Vagina (tissue), 2 donors: ENCODE measurements around the gene B3GALNT1.

Experiments
- POLR2A ChIP-seq, 2 donors: fragments of 450-650 bp; IDR thresholded peaks; one replicate each; pipeline ENCODE4 v1.6.1; 2017; ENCODE audit warnings: antibody characterized with exemption in 2 of 2, mild to moderate bottlenecking in 2 of 2, moderate library complexity in 2 of 2
- TF ChIP-seq, protein P1 (sequence below), 3 experiments: fragments of 450-650 bp in 2 of 3; fragments of 200-600 bp in 1 of 3; sonication (generic) in 1 of 3; IDR thresholded peaks; one replicate each; pipeline ENCODE4 v1.5.1; 2017 to 2019; ENCODE audit warnings: antibody characterized with exemption in 3 of 3, mild to moderate bottlenecking in 2 of 3, moderate library complexity in 2 of 3

- TF ChIP-seq, protein P1, sequence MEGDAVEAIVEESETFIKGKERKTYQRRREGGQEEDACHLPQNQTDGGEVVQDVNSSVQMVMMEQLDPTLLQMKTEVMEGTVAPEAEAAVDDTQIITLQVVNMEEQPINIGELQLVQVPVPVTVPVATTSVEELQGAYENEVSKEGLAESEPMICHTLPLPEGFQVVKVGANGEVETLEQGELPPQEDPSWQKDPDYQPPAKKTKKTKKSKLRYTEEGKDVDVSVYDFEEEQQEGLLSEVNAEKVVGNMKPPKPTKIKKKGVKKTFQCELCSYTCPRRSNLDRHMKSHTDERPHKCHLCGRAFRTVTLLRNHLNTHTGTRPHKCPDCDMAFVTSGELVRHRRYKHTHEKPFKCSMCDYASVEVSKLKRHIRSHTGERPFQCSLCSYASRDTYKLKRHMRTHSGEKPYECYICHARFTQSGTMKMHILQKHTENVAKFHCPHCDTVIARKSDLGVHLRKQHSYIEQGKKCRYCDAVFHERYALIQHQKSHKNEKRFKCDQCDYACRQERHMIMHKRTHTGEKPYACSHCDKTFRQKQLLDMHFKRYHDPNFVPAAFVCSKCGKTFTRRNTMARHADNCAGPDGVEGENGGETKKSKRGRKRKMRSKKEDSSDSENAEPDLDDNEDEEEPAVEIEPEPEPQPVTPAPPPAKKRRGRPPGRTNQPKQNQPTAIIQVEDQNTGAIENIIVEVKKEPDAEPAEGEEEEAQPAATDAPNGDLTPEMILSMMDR (IDR thresholded peaks at IDR 0.05), result no peak
- TF ChIP-seq POLR2A (IDR thresholded peaks at IDR 0.05), result no peak
These were observed 69.4 kb downstream of the B3GALNT1 start for GRCh38 chr3:161035711-161036110.
